GM21447 (cell line): ENCODE data around the gene VSNL1.
"Not testable (repeated sequence)": the region's sequence is repeated elsewhere in the genome, so short reads cannot be mapped to it uniquely, and the experiment has no call there.

Source experiments
- ATAC-seq: cut with Tn5 transposase; IDR thresholded peaks from one replicate; pipeline ENCODE4 v1.9.1; 2021; ENCODE audit not compliant: unreplicated experiment

The VSNL1 gene

GRCh38 chr2:17541531-17541950 lies 1.0 kb downstream of the VSNL1 start:
- ATAC-seq, result no peak

GRCh38 chr2:17542471-17542870 lies 2.0 kb downstream of the VSNL1 start:
- no peak for ATAC-seq

GRCh38 chr2:17543131-17543660 lies 2.7 kb downstream of the VSNL1 start:
- ATAC-seq, result no peak

GRCh38 chr2:17543848-17544247 lies 3.4 kb downstream of the VSNL1 start:
- ATAC-seq, result no peak

- no peak for ATAC-seq
Observed at GRCh38 chr2:17544256-17544655, 3.8 kb downstream of the VSNL1 start.

GRCh38 chr2:17545680-17546613 lies 5.5 kb downstream of the VSNL1 start:
- no peak for ATAC-seq

- ATAC-seq, result no peak
Observed at GRCh38 chr2:17547237-17547636, 6.7 kb downstream of the VSNL1 start.

GRCh38 chr2:17547737-17548136 lies 7.2 kb downstream of the VSNL1 start:
- no peak for ATAC-seq

GRCh38 chr2:17550907-17551306 lies 10.4 kb downstream of the VSNL1 start:
- ATAC-seq, result no peak

GRCh38 chr2:17555150-17555549 lies 14.7 kb downstream of the VSNL1 start:
- no peak for ATAC-seq

- ATAC-seq, result no peak
Observed at GRCh38 chr2:17557596-17557995, 17.1 kb downstream of the VSNL1 start.

- no peak for ATAC-seq
Observed at GRCh38 chr2:17558053-17558452, 17.6 kb downstream of the VSNL1 start.

GRCh38 chr2:17558878-17559277 lies 18.4 kb downstream of the VSNL1 start:
- no peak for ATAC-seq

- not testable (repeated sequence) for ATAC-seq
Observed at GRCh38 chr2:17565726-17566125, 25.2 kb downstream of the VSNL1 start.

- no peak for ATAC-seq
Observed at GRCh38 chr2:17571681-17572080, 31.2 kb downstream of the VSNL1 start.

- no peak for ATAC-seq
Observed at GRCh38 chr2:17573085-17573803, 32.7 kb downstream of the VSNL1 start.

- ATAC-seq, result no peak
Observed at GRCh38 chr2:17573804-17574175, 33.3 kb downstream of the VSNL1 start.

GRCh38 chr2:17574406-17575073 lies 34.0 kb downstream of the VSNL1 start:
- no peak for ATAC-seq

GRCh38 chr2:17576802-17577201 lies 36.3 kb downstream of the VSNL1 start:
- ATAC-seq, result no peak

- ATAC-seq, result peak; percentile 80
Observed at GRCh38 chr2:17578466-17578928, 38.0 kb downstream of the VSNL1 start.

- no peak for ATAC-seq
Observed at GRCh38 chr2:17579605-17580318, 39.3 kb downstream of the VSNL1 start.
